KOPT-K1 (cell line): ENCODE data around the gene ARL2.
"Not testable (repeated sequence)": the region's sequence is repeated elsewhere in the genome, so short reads cannot be mapped to it uniquely, and the experiment has no call there.

Experiments
- H3K27ac ChIP-seq: fragments of 200-600 bp; sonication (generic); 2 replicates; pipeline ENCODE4 v1.5.1; 2016; ENCODE audit warnings: antibody characterized with exemption, mild to moderate bottlenecking, low read depth, low read length; ENCODE audit not compliant: poor library complexity, severe bottlenecking
- H3K36me3 ChIP-seq: fragments of 200-600 bp; sonication (generic); 2 replicates; pipeline ENCODE4 v1.5.1; 2017; ENCODE audit warnings: antibody characterized with exemption, mild to moderate bottlenecking, low read length, moderate library complexity; ENCODE audit not compliant: insufficient read depth
- H3K9me3 ChIP-seq: fragments of 200-600 bp; sonication (generic); 2 replicates; pipeline ENCODE4 v1.5.1; 2017; ENCODE audit warnings: antibody characterized with exemption, low read length, mild to moderate bottlenecking; ENCODE audit not compliant: insufficient read depth, poor library complexity, severe bottlenecking

The ARL2 gene

GRCh38 chr11:65013888-65014725, at the start of gene ARL2:
Gene ARL2 (plus strand): TSS chr11:65014160. CDS start chr11:65014208, 48 bp downstream.
- H3K27ac ChIP-seq: peak within 1 kb of the TSS; percentile 75

DNA sequence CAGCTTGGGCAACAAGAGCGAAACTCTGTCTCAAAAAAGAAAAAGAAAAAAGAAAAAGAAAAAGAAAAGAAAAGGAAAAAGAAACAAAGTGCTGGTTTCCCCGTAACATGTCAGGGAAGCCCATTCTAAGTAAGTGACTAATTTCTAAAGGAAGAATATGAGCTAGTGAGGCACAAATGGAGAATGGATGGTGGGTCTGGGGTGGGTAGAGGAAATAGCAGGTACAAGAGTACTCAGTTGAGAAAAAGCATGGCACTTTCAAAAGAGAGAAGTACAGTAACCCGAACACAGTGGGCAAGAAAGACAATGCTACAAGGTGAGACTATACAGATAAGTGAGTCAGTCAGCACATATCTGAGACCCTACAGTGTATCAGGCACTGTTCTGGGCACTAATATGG, 46.6 kb upstream of the ARL2 start:
- Histone ChIP-seq H3K36me3 (no peaks in the 10 kb centered on the region), H3K27ac (no peak overlapping the region), H3K9me3 (no peaks in the 10 kb centered on the region)

More at GRCh38 chr11:65013888-65014725, at the start of gene ARL2:
- Histone ChIP-seq H3K9me3 (no peaks in the 10 kb centered on the region), H3K36me3 (peaks cover 16% of the 10 kb centered on the region)

- no peak overlapping the region for H3K27ac ChIP-seq
- no peaks in the 10 kb centered on the region for H3K9me3 ChIP-seq
Measured at GRCh38 chr11:64969209-64969608, 44.8 kb upstream of the ARL2 start.

GRCh38 chr11:64970731-64971151, 43.2 kb upstream of the ARL2 start:
- H3K27ac ChIP-seq: no peak overlapping the region
- H3K9me3 ChIP-seq: no peaks in the 10 kb centered on the region
- H3K36me3 ChIP-seq: no peaks in the 10 kb centered on the region

More at GRCh38 chr11:64969209-64969608, 44.8 kb upstream of the ARL2 start:
- no peaks in the 10 kb centered on the region for H3K36me3 ChIP-seq

GRCh38 chr11:64971421-64972233, 42.3 kb upstream of the ARL2 start, which contains the start of gene MAJIN:
Gene MAJIN (minus strand): TSS chr11:64972108. CDS start chr11:64959405, 12,703 bp downstream.
- no peak within 1 kb of the TSS for H3K27ac ChIP-seq
- H3K9me3 ChIP-seq: no peaks in the 10 kb centered on the region
- H3K36me3 ChIP-seq: no peaks in the 10 kb centered on the region

DNA sequence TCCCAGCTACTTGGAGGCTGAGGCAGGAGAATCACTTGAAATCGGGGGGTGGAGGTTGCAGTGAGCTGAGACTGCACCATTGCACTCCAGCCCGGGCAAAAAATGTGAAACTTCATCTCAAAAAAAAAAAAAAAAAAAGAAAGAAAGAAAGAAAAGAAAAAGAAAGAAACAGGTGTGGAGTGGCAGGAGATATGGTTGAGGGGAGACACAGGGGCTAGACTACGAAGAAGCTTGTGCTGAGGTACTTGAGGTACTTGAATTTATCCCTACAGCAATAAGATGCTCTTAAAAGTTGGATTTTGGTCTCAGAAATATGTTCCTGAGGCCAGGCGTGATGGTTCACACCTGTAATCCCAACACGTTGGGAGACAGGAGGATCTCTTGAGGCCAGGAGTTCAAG, 39.8 kb upstream of the ARL2 start:
- Histone ChIP-seq H3K9me3 (no peaks in the 10 kb centered on the region), H3K36me3 (no peaks in the 10 kb centered on the region), H3K27ac (no peak overlapping the region)

DNA sequence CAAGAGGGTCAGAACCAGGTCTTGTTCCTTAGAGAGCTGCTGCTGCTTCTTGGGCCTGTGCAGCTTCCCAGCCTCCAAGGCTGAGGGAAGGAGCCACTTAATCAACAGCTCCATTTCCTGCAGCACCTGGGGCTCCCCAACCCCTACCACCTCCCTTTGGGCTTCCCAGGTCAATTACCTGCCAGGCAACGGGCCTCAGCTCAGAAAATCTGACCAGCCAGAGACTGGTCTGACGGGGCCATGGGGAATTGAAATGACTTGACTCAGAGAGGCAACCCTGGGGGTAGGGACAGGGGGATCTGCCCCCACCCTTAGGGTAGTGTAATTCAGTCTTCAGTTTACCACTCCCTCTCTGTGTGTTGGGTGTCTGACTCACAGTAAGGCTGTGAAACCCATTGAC, 37.3 kb upstream of the ARL2 start:
- no peak overlapping the region for H3K27ac ChIP-seq
- H3K9me3 ChIP-seq: no peaks in the 10 kb centered on the region
- no peaks in the 10 kb centered on the region for H3K36me3 ChIP-seq

GRCh38 chr11:64983339-64983738, 30.6 kb upstream of the ARL2 start:
- H3K36me3 ChIP-seq, H3K27ac ChIP-seq, H3K9me3 ChIP-seq: not testable (repeated sequence)

GRCh38 chr11:64987998-64988854, 25.7 kb upstream of the ARL2 start:
- Histone ChIP-seq H3K9me3 (no peaks in the 10 kb centered on the region), H3K36me3 (no peaks in the 10 kb centered on the region), H3K27ac (no peak overlapping the region)

- Histone ChIP-seq H3K36me3 (no peaks in the 10 kb centered on the region), H3K27ac (no peak overlapping the region), H3K9me3 (no peaks in the 10 kb centered on the region)
Measured at GRCh38 chr11:64989416-64989815, 24.5 kb upstream of the ARL2 start.

GRCh38 chr11:64990222-64990923, 23.6 kb upstream of the ARL2 start:
- Histone ChIP-seq H3K36me3 (no peaks in the 10 kb centered on the region), H3K27ac (no peak overlapping the region), H3K9me3 (no peaks in the 10 kb centered on the region)

- H3K36me3 ChIP-seq: no peaks in the 10 kb centered on the region
Measured at GRCh38 chr11:64994318-64994717, 19.6 kb upstream of the ARL2 start.

DNA sequence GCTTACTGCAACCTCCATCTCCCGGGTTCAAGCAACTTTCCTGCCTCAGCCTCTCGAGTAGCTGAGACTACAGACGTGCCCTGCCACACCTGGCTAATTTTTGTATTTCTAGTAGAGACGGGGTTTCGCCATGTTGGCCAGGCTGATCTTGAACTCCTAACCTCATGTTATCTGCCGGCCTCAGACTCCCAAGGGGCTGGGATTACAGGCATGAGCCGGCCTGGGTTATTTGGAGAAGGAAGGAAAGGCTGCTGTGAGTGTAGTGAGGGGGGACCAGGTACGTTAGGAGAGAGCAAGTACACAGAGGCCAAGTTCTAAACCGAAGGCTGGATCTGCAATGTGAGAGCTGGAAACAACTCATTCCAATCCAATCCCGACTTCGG, 17.6 kb upstream of the ARL2 start:
- Histone ChIP-seq H3K36me3 (no peaks in the 10 kb centered on the region), H3K27ac (no peak overlapping the region), H3K9me3 (no peaks in the 10 kb centered on the region)

More at GRCh38 chr11:64994318-64994717, 19.6 kb upstream of the ARL2 start:
- Histone ChIP-seq H3K9me3 (no peaks in the 10 kb centered on the region), H3K27ac (no peak overlapping the region)

DNA sequence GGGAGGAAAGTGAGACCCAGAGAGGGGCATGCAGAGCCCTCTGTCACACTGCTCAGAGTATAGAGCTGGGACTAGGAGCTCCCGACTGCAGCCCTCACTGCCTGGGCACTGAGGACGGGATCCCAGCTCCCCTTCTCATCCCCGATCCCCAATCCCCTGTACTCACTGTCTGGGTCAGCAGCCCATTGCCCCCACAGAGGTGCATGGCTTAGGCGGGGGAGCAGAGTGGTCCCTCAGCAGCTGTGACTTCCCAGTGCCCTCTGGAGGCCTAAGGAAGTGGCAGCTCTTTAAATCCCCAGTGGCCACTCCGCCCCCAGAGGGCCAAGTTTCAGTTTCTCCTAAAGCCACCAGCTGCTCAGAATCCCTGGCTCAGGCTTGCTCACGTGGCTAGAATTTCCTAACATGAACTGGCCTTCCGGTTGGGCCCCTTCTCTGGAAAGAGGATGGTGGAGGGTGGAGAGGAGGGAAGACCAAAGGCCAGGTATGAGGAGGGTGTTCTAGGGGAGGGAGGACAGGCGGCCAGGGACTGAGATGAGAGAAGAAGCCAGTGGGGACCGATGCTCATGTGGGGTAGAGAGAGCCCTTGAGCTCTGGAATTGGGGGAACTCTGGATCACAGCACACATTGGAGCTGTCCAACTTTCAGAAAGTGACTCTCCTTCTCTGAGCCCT, 17.1 kb upstream of the ARL2 start, which contains the start of gene BATF2:
Gene BATF2 (minus strand): TSS at position 262 of the 671 bp plus-strand sequence. CDS start 57 bp downstream, at position 205.
- H3K27ac ChIP-seq: no peak within 1 kb of the TSS
- no peaks in the 10 kb centered on the region for H3K9me3 ChIP-seq
- no peaks in the 10 kb centered on the region for H3K36me3 ChIP-seq
